Measurements from ENCODE around the gene MARK1.

GRCh38 chr1:220491891-220492290 lies 36.0 kb upstream of the MARK1 start:
- TF ChIP-seq CTCF (conservative IDR thresholded peaks at IDR 0.05 in 1 of 2, IDR thresholded peaks at IDR 0.05 in 1 of 2; ENCODE audit: low read depth in 1 of 2, low read length in 2 of 2) (no peak), EZH2 (IDR thresholded peaks at IDR 0.05; ENCODE audit: low read length, missing control alignments) (no peak)
